ENCODE results near the gene HOXB7.

HOXB7 gene

DNA sequence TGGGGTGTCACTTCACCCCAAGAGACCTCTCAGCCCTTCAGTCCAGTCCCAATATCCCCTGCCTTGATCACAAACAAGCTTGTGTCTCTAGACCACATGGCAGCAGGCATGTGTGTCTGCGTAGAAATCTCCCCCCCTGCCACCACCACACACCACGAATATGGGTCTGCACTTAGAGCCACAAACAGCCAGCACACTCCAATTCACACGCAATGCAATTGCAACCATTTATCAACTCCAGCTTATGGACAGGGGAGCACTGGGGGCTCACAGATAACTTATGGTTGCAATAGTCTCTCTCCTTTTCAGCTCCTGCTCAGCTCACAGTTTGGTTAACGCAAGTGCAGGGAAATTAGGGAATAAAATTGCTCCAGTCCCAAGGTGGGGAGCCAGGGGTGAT lies 12.8 kb upstream of the HOXB7 start:
- no peak for DNase-seq (ENCODE audit: low read depth)

DNA sequence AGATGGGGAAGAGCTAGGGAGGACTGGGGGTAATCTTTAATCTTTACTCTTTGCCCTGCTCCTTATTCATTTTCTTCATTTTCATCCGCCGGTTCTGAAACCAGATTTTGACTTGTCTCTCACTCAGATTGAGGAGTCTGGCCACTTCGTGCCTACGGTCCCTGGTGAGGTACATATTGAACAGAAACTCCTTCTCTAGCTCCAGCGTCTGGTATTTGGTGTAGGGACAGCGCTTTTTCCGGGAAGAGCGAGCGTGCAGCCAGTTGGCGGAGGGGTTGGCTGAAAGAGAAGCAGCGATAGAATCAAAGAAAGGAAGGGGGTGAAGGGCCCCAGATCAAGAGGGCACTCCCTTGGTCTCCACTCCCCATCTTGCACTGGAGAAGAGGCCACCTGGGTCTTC lies 12.0 kb upstream of the HOXB7 start:
- DNase-seq (ENCODE audit: low read depth) = no peak

- no peak for DNase-seq (ENCODE audit: low read depth)
These were observed 10.9 kb upstream of the HOXB7 start for GRCh38 chr17:48621410-48622392.

DNA sequence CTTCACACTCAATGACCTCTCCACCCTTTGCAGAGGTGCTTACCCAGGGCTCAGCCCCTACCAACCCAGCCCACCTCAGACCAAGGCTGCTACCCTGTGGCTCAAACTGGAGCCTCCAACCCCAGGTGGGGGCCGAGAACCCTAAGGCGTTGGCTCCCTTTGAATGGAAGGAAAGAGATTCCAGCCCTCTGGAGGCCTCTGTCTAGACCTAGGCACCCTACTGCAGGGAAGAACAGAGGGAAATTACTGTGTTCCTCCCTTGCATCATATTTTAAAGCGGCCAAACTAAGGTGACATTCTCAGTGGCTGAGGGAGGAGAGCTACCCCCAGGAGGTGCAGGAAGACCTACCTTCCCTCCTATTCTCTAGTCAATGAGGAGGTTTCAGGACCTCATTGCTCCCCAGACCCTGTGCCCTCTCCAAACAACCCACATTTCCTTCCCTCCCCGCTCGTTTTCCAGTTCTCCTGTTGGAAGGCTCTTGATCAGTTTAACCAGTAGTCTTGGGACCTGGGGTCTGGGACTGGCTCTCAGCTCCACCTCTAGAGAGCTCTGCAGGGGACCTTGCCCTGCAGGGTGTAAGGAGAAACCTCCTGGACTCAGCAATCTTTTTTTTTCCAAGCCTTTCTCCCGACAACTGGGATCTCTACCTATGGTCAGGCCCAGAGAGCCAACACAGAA lies 9.8 kb upstream of the HOXB7 start:
- DNase-seq (ENCODE audit: low read depth) = no peak

DNA sequence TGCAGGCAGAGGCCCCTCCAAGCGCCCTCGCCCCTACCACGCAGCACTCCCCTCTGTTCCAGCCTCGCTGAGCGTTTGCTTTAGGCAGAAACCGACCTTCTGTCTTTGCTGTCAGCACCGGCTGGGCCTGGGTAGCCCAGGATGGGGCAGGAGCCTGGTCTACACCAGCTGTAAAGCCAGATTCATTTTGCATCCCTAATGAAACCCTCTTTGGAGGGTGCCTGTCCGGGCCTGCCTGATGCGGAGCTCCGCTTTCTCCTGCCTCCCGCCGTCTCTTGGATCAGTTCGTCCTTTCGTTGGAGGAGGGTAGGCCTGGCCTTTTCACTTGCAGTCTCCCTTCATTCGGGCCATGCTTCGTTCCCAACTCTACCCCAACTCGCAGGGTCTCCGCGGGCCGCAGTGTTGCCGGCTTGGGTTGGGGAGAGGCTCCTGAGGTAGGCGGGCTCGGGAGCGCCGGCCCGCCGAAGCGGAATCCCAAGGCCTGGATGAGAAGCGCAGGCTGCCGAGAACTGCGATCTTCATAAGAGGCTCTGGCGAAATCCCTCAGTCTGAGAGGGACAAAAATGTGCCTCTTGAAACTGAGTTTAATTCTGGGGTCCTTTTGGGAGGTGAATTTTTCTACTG lies 9.1 kb upstream of the HOXB7 start:
- DNase-seq (ENCODE audit: low read depth) = no peak

DNA sequence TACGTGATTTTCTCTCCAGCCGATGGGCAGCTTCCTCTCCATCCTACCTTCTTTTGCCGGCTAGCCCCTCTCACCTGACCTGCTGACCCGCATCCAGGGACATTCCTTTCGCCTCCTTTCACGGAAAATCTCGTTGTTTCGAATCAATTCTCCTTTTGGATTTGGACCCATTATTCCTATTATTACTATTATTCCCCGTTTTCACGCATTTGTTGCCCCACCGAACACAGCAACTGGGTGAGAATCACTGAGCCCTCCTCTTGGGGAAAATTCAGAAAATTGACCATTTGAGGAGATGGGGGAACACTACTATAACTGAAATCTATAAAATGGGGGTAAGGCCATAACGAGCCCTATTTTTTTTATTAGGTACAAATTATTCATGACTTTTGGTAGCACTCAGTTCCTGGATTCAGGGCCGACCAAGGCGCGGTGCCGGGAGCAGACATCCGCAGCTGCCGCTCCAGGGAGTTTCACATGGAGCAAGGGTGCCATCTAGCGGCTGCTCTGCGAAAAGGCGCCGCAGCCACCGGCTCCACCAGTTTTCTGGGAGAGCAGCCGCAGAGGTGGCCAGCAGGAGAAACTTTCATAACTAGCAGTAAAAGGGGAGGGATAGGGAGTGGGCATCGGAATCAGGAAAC lies 7.6 kb upstream of the HOXB7 start:
- DNase-seq (ENCODE audit: low read depth) = peak; percentile 75

- DNase-seq (ENCODE audit: low read depth) = no peak
These were observed 6.8 kb upstream of the HOXB7 start for GRCh38 chr17:48617471-48618255.

DNA sequence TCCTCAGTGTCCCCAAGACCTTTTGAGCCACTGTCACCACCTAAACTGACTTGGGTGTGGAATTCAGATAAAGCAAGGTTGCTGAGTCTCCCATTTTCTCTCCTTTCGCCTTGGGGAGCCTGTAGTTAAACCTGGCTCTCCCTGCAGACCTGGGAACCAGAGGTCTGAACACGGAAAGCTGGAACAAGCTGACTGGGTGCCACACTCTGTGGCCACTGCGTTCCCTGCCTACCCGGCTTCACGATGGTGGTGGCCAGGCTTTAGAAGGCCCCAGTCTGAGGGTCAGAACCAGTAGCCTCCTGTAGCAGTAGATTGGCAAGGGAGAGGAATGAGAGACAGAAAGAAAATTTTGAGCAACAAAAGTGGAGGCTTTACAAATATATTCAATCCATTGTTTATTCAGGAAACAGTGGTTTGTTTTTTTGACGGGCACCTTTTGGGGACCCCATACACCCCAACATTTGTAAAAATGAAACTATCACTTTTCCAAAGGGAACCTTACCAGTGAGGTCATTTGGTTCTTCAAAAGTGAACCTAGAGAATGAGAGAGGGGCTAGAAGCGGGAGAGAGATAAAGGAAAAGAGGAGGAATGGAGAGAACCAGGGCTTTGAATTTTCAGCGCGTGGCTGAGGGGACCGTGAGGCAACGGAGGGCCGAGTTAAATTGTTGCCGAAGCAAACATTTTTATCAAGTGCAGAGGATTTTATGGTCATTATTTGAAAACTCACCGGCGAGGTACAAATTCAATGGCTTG lies 6.1 kb upstream of the HOXB7 start:
- DNase-seq (ENCODE audit: low read depth) = no peak

DNA sequence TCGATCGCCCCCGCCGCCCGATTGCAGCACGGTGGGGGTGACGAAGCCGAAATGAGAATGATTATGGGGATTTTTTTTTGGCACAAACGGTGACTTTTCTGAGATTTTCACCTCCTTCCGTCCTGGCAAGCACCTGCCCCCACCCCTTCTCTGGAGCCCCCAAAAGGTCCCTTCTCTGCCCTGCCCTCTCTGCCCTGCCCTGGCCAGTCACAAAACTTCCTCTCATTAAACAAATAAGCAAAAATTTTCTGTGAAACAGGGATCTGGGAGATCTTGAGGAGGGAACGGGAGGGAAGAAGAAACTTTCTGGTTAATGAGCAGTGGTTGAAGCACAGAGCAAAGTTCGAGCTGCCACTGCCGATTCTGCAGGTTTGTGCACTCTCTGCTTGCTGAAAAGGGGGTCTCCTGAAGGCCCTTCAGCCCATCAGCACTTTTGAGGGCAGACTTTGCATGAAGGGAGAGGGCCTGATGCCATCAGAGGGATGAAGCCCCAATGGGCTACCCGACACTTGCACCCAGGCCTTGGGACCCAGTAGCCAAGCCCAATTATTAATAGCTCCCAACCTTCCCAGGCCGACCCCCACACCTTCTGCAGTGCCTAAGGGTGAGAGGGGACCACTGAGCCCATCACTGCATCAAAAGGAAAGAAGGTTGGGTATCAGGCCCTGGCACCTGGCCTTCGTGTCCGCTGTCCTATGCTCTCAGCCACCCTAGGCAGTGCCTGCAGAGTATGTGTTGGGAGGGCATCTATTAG lies 5.3 kb upstream of the HOXB7 start:
- no peak for DNase-seq (ENCODE audit: low read depth)

DNA sequence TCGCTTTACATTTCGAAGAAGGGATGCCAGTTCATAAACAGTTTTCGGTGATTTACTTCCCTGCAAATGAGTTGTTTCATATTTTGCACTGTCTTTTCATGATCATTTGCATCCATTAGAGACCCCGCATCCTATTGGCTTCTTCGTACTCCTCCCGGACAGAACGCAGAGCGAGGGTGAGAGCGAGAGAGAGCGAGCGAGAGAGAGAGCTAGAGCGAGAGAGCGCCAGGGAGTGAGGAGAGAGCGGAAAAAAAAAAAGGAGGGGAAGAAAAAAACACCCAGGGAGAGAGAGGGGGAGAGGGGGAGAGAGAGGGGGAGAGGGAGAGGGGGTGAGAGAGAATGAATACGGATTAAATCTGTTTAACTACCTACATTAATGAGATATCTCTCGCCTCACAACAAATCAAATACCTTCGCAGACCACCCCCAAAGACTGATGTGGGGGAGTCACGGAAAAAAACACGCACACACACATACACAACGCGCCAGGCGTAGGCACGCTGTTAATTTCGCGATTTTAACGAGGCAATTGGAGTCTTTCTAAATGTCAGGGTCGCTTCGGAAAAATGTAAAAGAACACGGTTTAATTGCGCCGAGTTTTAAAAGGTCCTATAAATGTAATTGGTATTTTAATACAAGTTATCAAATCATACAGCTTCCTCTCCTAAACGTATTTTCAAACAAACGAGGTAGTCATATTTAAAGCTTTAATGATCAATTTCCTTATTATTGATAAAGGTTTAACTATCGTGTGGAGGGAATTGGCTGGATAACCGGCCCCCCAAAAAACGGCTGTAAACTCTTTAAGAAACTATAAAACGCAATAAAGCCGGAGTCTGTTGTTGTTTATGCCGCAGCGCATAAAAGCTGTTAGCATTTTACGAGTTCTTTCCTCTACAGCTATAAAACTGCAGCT lies 4.5 kb upstream of the HOXB7 start, which contains the start of gene HOXB8:
TSS of gene HOXB8 (minus strand) at position 246 of the 916 bp plus-strand sequence. CDS start 588 bp downstream, outside the sequence.
- DNase-seq (ENCODE audit: low read depth) = no peak

DNA sequence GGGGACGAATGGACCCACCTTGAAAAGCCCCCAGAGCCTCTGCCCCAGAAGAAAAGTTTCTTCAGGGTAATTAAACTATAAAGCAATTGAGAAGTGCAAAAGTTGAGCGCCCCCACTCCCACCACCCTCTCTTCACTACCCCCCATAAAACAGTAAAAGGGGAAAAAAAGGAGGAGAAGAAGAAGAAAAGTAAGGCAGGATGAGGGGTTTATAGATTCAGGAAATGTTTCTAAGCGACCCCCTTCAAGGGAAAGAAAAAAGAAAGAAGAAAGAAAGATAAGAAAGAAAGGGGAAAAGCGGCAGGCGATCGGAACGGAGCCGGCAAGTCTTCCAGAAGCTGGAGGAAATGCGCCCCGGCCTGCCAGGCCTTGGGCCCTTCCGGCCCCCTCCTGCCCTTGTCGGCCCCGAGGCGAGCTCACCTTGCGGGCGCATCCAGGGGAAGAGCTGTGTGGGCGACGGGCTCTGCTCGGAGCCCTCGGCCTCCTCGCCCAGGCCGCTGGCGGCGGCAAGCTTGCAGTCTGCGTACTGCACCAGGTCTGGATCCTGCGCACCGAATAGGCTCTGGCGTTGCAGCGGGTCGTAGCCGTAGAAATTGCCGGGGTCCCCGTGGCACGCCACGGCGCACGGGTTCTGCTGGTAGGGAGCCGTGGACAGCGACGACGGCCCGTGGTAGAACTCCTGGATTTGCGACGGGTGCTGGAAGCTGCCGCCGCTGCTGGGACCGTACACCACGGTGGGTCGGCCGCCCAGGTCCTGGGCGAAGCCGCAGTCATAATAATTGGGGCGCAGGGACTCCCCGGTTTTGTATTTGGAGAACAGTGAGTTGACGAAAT lies 3.3 kb upstream of the HOXB7 start:
- DNase-seq (ENCODE audit: low read depth) = no peak

DNA sequence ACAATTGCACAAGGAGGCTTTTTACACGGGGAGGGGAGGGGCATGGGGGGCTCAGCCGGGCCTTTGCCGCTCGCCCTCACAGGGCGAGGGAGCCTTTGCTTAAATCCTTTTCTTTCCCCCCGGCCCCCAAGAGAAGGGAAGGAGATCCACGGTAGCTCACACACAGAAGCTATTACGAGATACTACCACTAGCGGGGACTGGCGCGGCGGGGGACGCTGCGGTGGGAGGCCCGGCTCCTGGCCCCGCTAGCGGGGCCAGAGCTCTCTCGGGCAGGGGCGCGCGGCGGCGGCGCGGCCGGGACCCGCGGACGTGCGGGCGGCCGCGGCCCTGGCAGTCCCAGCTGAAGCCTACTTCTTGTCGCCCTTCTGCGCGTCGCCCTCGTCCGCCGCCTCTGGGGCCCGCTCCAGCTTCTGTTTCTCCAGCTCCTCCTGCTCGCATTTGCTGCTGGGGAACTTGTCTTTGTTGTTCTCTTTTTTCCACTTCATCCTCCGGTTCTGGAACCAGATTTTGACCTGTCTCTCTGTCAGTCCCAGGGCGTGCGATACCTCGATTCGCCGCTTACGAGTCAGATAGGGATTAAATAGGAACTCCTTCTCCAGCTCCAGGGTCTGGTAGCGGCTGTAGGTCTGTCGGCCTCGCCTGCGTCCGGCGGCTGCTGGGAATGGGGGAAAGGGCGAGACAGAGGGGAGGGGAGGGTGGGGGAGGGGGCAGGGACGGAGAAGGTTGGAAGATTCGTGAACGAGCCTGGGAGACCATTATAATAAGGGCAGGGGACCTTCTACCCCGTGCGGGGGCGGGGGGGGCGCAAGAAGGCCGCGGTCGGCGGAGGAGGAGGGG lies 2.3 kb upstream of the HOXB7 start:
- DNase-seq (ENCODE audit: low read depth) = no peak

DNA sequence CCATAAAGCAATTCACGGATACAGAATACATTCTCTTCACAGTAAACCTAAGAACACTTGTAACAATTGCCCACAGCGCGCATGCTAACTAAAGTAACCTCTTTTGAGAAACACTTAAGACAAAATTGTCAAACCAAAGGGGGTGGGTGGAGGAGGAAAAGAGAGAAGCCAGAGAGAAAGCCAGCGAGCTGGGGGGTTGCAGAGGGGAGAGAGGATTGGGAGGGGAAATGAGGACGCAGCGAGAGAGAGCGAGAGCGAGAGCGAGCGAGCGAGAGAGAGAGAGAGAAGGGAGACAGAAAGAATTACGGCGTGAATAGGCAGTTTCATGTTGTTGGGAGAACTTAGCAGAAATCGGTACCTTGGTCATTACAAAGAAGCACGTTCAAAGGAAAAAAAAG lies 1.6 kb upstream of the HOXB7 start:
- no peak for DNase-seq (ENCODE audit: low read depth)

GRCh38 chr17:48611681-48612455 lies 1.1 kb upstream of the HOXB7 start:
- DNase-seq (ENCODE audit: low read depth) = no peak

DNA sequence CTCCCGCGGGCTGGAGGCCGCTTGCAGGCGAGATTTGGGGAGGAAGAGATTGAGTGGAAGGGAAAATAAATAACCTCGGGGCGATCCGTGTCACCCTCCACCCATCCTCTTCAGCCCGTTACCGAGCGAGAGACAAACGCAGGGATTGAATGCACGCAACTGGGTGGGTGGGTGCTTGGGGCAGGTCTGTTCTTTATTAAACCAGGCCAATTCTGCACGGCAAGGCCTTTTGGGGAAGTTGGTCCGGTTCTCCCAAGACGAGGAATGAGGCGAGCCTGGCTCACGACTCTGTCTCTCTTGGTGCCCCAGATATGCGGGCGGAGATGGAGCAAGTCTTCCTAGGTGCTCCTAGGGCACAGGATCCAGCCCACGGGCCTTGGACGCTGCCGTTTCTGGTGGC lies 396 bp upstream of the HOXB7 start:
- DNase-seq (ENCODE audit: low read depth) = no peak

DNA sequence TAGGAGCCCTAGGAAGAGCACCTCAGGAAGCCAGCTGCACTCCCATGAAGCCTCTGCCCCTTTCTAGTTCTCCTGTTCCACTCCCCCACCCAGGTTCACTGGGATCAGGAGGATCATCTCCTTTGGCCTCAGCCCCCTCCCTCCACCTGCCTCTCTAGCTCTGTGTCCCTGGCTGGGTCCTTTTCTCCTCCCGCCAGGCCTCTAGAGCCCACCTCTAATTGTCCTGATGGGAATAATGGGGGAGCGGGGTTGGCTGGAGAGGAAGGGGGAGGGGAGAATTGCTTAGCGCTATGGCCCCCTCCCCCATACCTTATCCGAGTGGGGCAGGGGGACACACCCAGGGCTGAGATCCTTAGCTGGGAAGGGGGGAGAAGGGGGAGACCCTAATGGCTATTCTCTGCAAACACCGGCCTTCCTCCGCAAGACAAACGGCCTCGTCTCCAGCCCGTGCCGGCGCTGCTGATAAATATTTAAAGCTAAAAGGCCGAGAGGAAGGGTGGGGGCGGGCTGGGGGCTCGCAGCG lies 997 bp downstream of the HOXB7 start:
- no peak for DNase-seq (ENCODE audit: low read depth)

Data from stimulated activated CD8-positive, alpha-beta memory T cell treated with anti-CD3 and anti-CD28 coated beads, Interleukin-15, amount 100 ng/mL, for 1 hour (primary cell).